SK-N-SH treated with all-trans-retinoic acid at 6 μM for 48 hours (cell line): ENCODE measurements around the gene CCDC85B.

Experiments
- CSRNP3 ChIP-seq: fragments of 250-450 bp; sonication (Bioruptor Pico); IDR thresholded peaks from 2 replicates; pipeline ENCODE4 v1.5.1; 2021; ENCODE audit warnings: mild to moderate bottlenecking, moderate library complexity
- ESRRG ChIP-seq: fragments of 250-450 bp; sonication (Bioruptor Pico); IDR thresholded peaks from 2 replicates; pipeline ENCODE4 v1.6.1; 2021; ENCODE audit warnings: mild to moderate bottlenecking
- OSR1 ChIP-seq: fragments of 250-450 bp; sonication (Bioruptor Pico); IDR thresholded peaks from 2 replicates; pipeline ENCODE4 v1.8.0; 2022; ENCODE audit warnings: moderate library complexity, mild to moderate bottlenecking, inconsistent platforms
- POU6F1 ChIP-seq: fragments of 250-450 bp; sonication (Bioruptor Pico); IDR thresholded peaks from 2 replicates; pipeline ENCODE4 v1.8.0; 2021; ENCODE audit warnings: low read depth, mild to moderate bottlenecking, moderate library complexity, borderline replicate concordance
- SNAI2 ChIP-seq: fragments of 250-450 bp; sonication (Bioruptor Pico); IDR thresholded peaks from 2 replicates; pipeline ENCODE4 v1.5.0; 2020; ENCODE audit warnings: mild to moderate bottlenecking, moderate library complexity
- TOX ChIP-seq: fragments of 250-450 bp; sonication (Bioruptor Pico); IDR thresholded peaks from 2 replicates; pipeline ENCODE4 v1.8.0; 2021; ENCODE audit warnings: mild to moderate bottlenecking, moderate library complexity, borderline replicate concordance
- ZFP3 ChIP-seq: fragments of 250-450 bp; sonication (Bioruptor Pico); IDR thresholded peaks from 2 replicates; pipeline ENCODE4 v1.5.0; 2020; ENCODE audit warnings: mild to moderate bottlenecking, moderate library complexity
- TF ChIP-seq, protein P1 (sequence below): fragments of 250-450 bp; sonication (Bioruptor Pico); IDR thresholded peaks from 2 replicates; pipeline ENCODE4 v1.5.1; 2020; ENCODE audit warnings: low read depth, mild to moderate bottlenecking, moderate library complexity

GRCh38 chr11:65895482-65895981, 5.1 kb downstream of the CCDC85B start:
- TF ChIP-seq POU6F1 (CRISPR knock-in tag), result no peak
- TF ChIP-seq CSRNP3 (CRISPR knock-in tag), result no peak
- TF ChIP-seq ESRRG, result no peak
- no peak for TF ChIP-seq ZFP3 (CRISPR knock-in tag)
- no peak for TF ChIP-seq TOX (CRISPR knock-in tag)
- TF ChIP-seq SNAI2 (CRISPR knock-in tag), result no peak
- no peak for TF ChIP-seq OSR1 (CRISPR knock-in tag)
- TF ChIP-seq, protein P1, sequence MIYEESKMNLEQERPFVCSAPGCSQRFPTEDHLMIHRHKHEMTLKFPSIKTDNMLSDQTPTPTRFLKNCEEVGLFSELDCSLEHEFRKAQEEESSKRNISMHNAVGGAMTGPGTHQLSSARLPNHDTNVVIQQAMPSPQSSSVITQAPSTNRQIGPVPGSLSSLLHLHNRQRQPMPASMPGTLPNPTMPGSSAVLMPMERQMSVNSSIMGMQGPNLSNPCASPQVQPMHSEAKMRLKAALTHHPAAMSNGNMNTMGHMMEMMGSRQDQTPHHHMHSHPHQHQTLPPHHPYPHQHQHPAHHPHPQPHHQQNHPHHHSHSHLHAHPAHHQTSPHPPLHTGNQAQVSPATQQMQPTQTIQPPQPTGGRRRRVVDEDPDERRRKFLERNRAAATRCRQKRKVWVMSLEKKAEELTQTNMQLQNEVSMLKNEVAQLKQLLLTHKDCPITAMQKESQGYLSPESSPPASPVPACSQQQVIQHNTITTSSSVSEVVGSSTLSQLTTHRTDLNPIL, result no peak
